Tracheal epithelial cell (primary cell): ENCODE results near the gene ANAPC7. TPM values are rescaled to one million over a fixed set of nuclear protein-coding genes. Genes with fewer than 3 reads are reported as not detected.

Experiments used
- total RNA-seq: library from RNA; depleted of rRNA; stranded (reverse); fragments of >200 nt; gene quantifications from 2 replicates; pipeline ENCODE4 v1.2.1, GENCODE V29; 2014

The ANAPC7 gene
- total RNA-seq = 36.0 and 41.0 TPM in 2 replicates

GRCh38 chr12:110403146-110403975, at the start of gene ANAPC7:
Gene ANAPC7 (minus strand): TSS chr12:110403708. CDS start chr12:110403627, 81 bp downstream.

GRCh38 chr12:110449799-110450497, 46.4 kb upstream of the ANAPC7 start, which contains the start of gene ARPC3:
Gene ARPC3 (minus strand): TSS chr12:110450337. CDS start chr12:110450260, 77 bp downstream.

Other genes with a start within 250 kb of the ANAPC7 start
- gene ATP2A2, start 122.5 kb downstream of the ANAPC7 start, total RNA-seq = 127 and 141 TPM in 2 replicates
- 286 and 325 TPM in 2 replicates for gene ARPC3, start 46.6 kb upstream of the ANAPC7 start, total RNA-seq
- 16.0 and 19.5 TPM in 2 replicates for gene GPN3, start 64.5 kb upstream of the ANAPC7 start, total RNA-seq
- 8.3 and 8.9 TPM in 2 replicates for gene FAM216A, start 65.1 kb upstream of the ANAPC7 start, total RNA-seq
- gene VPS29, start 98.4 kb upstream of the ANAPC7 start, total RNA-seq = 49.7 and 71.1 TPM in 2 replicates
- 0.21 and 0.24 TPM in 2 replicates for gene RAD9B, start 98.6 kb upstream of the ANAPC7 start, total RNA-seq
- 10.1 and 16.0 TPM in 2 replicates for gene PPTC7, start 179.6 kb upstream of the ANAPC7 start, total RNA-seq
- 9.6 and 11.6 TPM in 2 replicates for gene TCTN1, start 210.4 kb upstream of the ANAPC7 start, total RNA-seq